GM12891 (cell line): Measurements from ENCODE around the gene DNAH8.

ENCODE experiments used
- POLR2A ChIP-seq: IDR thresholded peaks from 2 replicates; pipeline ENCODE4 v1.6.1; 2011; ENCODE audit warnings: low read depth, low read length, control low read depth
- POLR2AphosphoS5 ChIP-seq: IDR thresholded peaks from 2 replicates; pipeline ENCODE4 v1.6.1; 2011; ENCODE audit warnings: low read depth, low read length, control low read depth
- POU2F2 ChIP-seq: IDR thresholded peaks from 2 replicates; pipeline ENCODE4 v1.6.1; 2011; ENCODE audit warnings: low read depth, mild to moderate bottlenecking, control low read depth, low read length, moderate library complexity
- SPI1 ChIP-seq: IDR thresholded peaks from 2 replicates; pipeline ENCODE4 v1.6.1; 2011; ENCODE audit warnings: low read depth, low read length, control low read depth

GRCh38 chr6:38805127-38805655, 90.1 kb downstream of the DNAH8 start:
- TF ChIP-seq POLR2AphosphoS5 (no peak), POLR2A (no peak), POU2F2 (no peak), SPI1 (no peak)
